Choroid plexus epithelial cell (primary cell): ENCODE data around the gene DAAM2.

ENCODE experiments used
- DNase-seq: peaks from one replicate; pipeline ENCODE4 v3.0.0-alpha.2; 2010; ENCODE audit warnings: low read depth
- H3K4me3 ChIP-seq: 2 replicates; pipeline ENCODE4 v1.5.1; 2011; ENCODE audit warnings: low read depth, mild to moderate bottlenecking, control low read depth, low read length, moderate library complexity
- TF ChIP-seq, protein P1 (sequence below): conservative IDR thresholded peaks from 2 replicates; pipeline ENCODE4 v1.5.1; 2011; ENCODE audit warnings: low read depth, mild to moderate bottlenecking, control low read depth, inconsistent platforms, low read length, moderate library complexity

Gene DAAM2

DNA sequence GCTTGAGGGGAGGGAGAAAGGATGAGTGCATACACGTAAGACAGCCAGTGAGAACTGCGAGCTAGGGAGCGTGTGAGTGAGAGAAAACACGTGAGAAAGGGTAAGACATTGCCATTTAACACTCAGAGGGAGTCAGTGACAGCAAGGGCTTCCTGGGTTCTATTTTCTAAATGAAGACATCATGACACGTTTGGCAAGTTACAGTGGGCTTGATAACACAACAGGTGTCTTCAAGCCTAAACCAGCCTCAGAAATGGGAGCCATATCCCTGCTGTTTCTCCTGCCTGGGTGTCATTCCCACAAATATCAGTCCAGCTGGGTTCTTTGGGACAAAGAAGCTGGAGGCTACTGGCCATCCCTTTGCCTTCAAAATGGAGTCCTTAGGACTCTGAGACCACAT lies 159.0 kb downstream of the DAAM2 start:
- TF ChIP-seq, protein P1, sequence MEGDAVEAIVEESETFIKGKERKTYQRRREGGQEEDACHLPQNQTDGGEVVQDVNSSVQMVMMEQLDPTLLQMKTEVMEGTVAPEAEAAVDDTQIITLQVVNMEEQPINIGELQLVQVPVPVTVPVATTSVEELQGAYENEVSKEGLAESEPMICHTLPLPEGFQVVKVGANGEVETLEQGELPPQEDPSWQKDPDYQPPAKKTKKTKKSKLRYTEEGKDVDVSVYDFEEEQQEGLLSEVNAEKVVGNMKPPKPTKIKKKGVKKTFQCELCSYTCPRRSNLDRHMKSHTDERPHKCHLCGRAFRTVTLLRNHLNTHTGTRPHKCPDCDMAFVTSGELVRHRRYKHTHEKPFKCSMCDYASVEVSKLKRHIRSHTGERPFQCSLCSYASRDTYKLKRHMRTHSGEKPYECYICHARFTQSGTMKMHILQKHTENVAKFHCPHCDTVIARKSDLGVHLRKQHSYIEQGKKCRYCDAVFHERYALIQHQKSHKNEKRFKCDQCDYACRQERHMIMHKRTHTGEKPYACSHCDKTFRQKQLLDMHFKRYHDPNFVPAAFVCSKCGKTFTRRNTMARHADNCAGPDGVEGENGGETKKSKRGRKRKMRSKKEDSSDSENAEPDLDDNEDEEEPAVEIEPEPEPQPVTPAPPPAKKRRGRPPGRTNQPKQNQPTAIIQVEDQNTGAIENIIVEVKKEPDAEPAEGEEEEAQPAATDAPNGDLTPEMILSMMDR = no peak
- H3K4me3 ChIP-seq = no peak overlapping the region
- DNase-seq = no peak

DNA sequence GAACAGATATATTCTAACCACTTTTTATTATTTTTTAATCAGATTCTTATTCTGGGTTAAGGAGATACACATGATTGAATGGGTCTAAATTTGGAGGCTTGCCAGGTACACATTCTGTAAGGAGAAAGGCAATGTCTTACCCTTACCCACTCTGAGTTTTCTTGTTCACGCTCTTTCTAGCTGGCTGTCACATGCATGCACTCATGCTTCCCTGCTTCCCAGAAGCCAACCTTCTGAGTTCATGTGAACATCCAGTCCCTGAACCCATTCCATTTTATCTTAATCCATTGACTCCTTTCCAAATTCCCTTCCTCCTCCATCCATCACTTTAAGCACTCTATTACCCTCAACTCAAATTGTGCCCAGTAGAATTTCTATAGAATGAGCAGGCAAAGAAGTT lies 159.5 kb downstream of the DAAM2 start:
- H3K4me3 ChIP-seq = no peak overlapping the region
- TF ChIP-seq, protein P1 = no peak
- no peak for DNase-seq

DNA sequence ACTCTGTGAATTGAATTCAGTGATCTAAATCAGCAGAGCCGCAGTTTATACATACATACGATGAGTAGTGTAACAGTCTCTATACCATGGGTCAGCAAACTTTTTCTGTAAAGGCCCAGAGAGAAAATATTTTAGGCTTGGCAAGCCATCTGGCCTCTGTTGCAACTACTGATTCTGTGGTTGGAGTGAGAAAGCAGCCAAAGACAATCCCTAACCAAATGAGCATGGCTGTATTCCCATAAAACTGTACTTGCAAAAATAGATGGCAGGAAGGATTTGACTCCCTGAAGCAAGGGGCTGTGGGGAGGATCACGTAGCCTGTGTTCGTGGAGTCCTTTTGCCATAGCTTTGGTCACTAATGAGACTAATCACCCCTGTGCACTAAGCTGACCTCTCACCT lies 160.0 kb downstream of the DAAM2 start:
- H3K4me3 ChIP-seq = no peak overlapping the region
- TF ChIP-seq, protein P1 = no peak
- peak; percentile 50 for DNase-seq

DNA sequence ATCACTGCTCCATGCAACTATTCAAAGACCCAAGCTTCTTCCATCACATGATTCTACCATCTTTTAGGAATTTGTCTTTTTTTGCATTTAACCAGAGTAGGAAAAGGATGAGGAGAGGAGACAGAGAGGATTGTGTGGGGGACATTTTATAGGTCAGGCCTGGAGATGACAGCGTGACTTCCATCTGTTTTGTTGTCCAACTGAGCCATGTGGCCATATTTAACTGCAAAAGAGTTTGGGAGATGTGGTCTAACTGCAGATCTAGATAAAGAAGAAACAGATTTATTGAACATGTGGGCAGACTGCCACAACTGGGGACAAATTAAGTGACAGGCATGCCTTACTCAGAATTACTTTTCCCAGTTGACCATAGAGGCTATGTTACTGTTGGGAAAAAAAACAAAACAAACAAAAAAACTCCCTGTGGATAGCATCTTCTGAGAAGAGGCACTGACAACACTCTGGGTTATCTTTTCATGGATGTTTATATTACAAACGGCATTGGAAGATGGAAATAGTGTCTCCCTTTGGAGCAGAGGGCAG lies 161.0 kb downstream of the DAAM2 start:
- no peak overlapping the region for H3K4me3 ChIP-seq
- TF ChIP-seq, protein P1 = no peak
- DNase-seq = no peak
